Articular chondrocyte of knee joint (primary cell): Measurements from ENCODE around the gene CDADC1. TPM values are rescaled to one million over a fixed set of nuclear protein-coding genes. Genes with fewer than 3 reads are reported as not detected.

ENCODE experiments used
- total RNA-seq: library from RNA; depleted of rRNA; stranded (reverse); fragments of >200 nt; gene quantifications from 2 replicates; pipeline ENCODE4 v1.2.3, GENCODE V29; 2012

CDADC1 gene
- total RNA-seq, result 5.9 and 6.3 TPM in 2 replicates

GRCh38 chr13:49247643-49248621 is at the start of gene CDADC1:
Gene CDADC1 (plus strand): TSS chr13:49247925. CDS start chr13:49248038, 113 bp downstream.

GRCh38 chr13:49220036-49220855 is 27.5 kb upstream of the CDADC1 start, which contains the start of gene MLNR:
Gene MLNR (plus strand): TSS chr13:49220338. CDS start chr13:49220338, 0 bp downstream.

Other genes with a start within 250 kb of the CDADC1 start
- not detected in 2 replicates for gene MLNR, start 27.6 kb upstream of the CDADC1 start, total RNA-seq
- gene CAB39L, start 196.1 kb downstream of the CDADC1 start, total RNA-seq, result 29.9 and 32.6 TPM in 2 replicates
- gene SETDB2, start 196.3 kb downstream of the CDADC1 start, total RNA-seq, result 25.3 and 29.0 TPM in 2 replicates
- gene PHF11, start 248.0 kb downstream of the CDADC1 start, total RNA-seq, result 35.9 and 38.5 TPM in 2 replicates